ENCODE data around the gene EBF3. TPM values are rescaled to one million over a fixed set of nuclear protein-coding genes. Genes with fewer than 3 reads are reported as not detected.

The EBF3 gene
- total RNA-seq, 1 experiment from 2014 or later: not detected

- DNase-seq (ENCODE audit: low read depth): peak; percentile 34
Measured at GRCh38 chr10:129971381-129972144, 7.5 kb upstream of the EBF3 start.

GRCh38 chr10:129970465-129971364 is 6.6 kb upstream of the EBF3 start:
- DNase-seq (ENCODE audit: low read depth): no peak

- DNase-seq (ENCODE audit: low read depth): no peak
Measured at GRCh38 chr10:129969911-129970464, 5.9 kb upstream of the EBF3 start.

GRCh38 chr10:129969184-129969910 is 5.3 kb upstream of the EBF3 start:
- DNase-seq (ENCODE audit: low read depth): no peak

- no peak for DNase-seq (ENCODE audit: low read depth)
Measured at GRCh38 chr10:129968853-129969183, 4.7 kb upstream of the EBF3 start.

GRCh38 chr10:129968020-129968852 is 4.2 kb upstream of the EBF3 start:
- no peak for DNase-seq (ENCODE audit: low read depth)

GRCh38 chr10:129967579-129968019 is 3.5 kb upstream of the EBF3 start:
- DNase-seq (ENCODE audit: low read depth): no peak

- no peak for DNase-seq (ENCODE audit: low read depth)
Measured at GRCh38 chr10:129966889-129967578, 3.0 kb upstream of the EBF3 start.

- DNase-seq (ENCODE audit: low read depth): no peak
Measured at GRCh38 chr10:129966370-129966888, 2.4 kb upstream of the EBF3 start.

GRCh38 chr10:129965959-129966358 is 1.9 kb upstream of the EBF3 start:
- no peak for DNase-seq (ENCODE audit: low read depth)

GRCh38 chr10:129965425-129965808 is 1.3 kb upstream of the EBF3 start:
- DNase-seq (ENCODE audit: low read depth): no peak

GRCh38 chr10:129964611-129965424 is 744 bp upstream of the EBF3 start:
- DNase-seq (ENCODE audit: low read depth): no peak

- DNase-seq (ENCODE audit: low read depth): no peak
Measured at GRCh38 chr10:129962872-129963640, 1.0 kb downstream of the EBF3 start.

GRCh38 chr10:129962031-129962871 is 1.8 kb downstream of the EBF3 start:
- no peak for DNase-seq (ENCODE audit: low read depth)

- DNase-seq (ENCODE audit: low read depth): no peak
Measured at GRCh38 chr10:129961157-129961701, 2.8 kb downstream of the EBF3 start.

- DNase-seq (ENCODE audit: low read depth): no peak
Measured at GRCh38 chr10:129960481-129961156, 3.5 kb downstream of the EBF3 start.
